ENCODE results near the gene ZWINT. TPM values are rescaled to one million over a fixed set of nuclear protein-coding genes. Genes with fewer than 3 reads are reported as not detected.

The ZWINT gene, protein sequence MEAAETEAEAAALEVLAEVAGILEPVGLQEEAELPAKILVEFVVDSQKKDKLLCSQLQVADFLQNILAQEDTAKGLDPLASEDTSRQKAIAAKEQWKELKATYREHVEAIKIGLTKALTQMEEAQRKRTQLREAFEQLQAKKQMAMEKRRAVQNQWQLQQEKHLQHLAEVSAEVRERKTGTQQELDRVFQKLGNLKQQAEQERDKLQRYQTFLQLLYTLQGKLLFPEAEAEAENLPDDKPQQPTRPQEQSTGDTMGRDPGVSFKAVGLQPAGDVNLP
- total RNA-seq (2014; rRNA removed) (542 and 563 TPM in 2 replicates), Bru-seq, nascent RNA (percentile 97 among the genes with signal in this experiment), BruChase-seq, experiment 1, labeled RNA remaining after a 6-hour chase (percentile 98 among the genes with signal in this experiment), BruChase-seq, experiment 2, labeled RNA remaining after a 2-hour chase (percentile 78 among the genes with signal in this experiment)
- long read RNA-seq, transcript ZWINT-202 (9 exons, 807 nt), result minor isoform, 12 of 101 reads
- long read RNA-seq, transcript ZWINT-209 (7 exons, 1,961 nt), result minor isoform, 8 of 101 reads
- long read RNA-seq, transcript ZWINT-203 (9 exons, 1,872 nt), result major isoform, 49 of 101 reads
- long read RNA-seq, partial matches to known transcripts, result 9 of 101 reads
- long read RNA-seq, other reads (novel, unspliced or antisense), result 19 of 101 reads

DNA sequence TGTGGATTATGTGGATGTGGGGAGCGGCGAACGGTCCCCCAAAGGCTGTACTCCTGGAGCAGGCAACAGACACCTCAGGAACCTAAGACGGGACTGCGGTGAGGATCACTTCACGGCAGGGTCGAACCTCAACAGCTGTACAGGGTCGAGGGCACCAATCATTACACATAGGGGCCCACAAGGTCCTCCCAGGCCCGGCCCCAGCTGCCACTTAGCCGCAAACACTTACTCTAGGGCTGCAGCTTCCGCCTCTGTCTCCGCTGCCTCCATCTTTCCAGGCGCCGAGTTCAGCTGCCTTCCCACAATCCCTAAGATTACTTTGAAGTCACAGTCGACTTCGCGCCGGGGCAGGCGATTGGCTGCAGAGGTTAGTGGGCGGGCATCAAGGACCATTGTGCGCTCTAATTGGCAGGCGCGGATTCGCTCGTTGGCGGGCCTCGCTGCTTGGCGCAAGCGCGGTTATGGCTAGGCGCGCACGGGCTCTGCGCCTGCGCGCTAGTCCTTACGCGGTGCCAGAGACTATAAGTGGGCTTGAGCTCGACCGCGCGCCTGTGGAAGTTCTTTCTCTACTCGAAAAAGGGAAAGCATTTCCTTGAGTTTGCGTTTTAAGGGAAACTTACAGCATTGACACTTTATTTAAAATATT, at the start of gene ZWINT:
ZWINT (minus strand) TSS at position 293 of the 646 bp plus-strand sequence; CDS start at position 270, 23 bp downstream.
- POLR2A ChIA-PET (ENCODE audit: unreplicated experiment), result interaction anchor here (0.5 to 0.7 kb wide), 6 partner anchors 24 to 1974 kb away, joined by 3 to 6 read pairs (median 5); no protein-coding TSS in a partner anchor
- intact Hi-C loops (cut with micrococcal nuclease), result loop anchor here (5.0 kb wide), 1 partner anchor 176 kb away; no protein-coding TSS in a partner anchor
- Histone ChIP-seq H3K27me3 (ENCODE audit: low read length) (no peaks in the 10 kb centered on the region), H3K9me2 (replicated peaks; ENCODE audit: low read length) (no peaks in the 10 kb centered on the region), H3F3A (ENCODE audit: low read length, unreplicated experiment) (no peaks in the 10 kb centered on the region), H2AFZ (ENCODE audit: low read length) (peak within 1 kb of the TSS; percentile 93), H3K36me3 (ENCODE audit: low read depth, low read length) (peaks cover 39% of the 10 kb centered on the region), H3K4me1 (ENCODE audit: insufficient read depth, low read length) (peaks cover 39% of the 10 kb centered on the region), H3K4me2 (ENCODE audit: low read length) (peak within 1 kb of the TSS; percentile 94), H3K27ac (ENCODE audit: low read length) (peak within 1 kb of the TSS; percentile 6; the same call in 1 of the 2 replicates), H3K9me3 (ENCODE audit: low read length) (no peaks in the 10 kb centered on the region), H4K20me1 (ENCODE audit: low read length) (no peaks in the 10 kb centered on the region), H3K79me2 (ENCODE audit: low read length) (peaks cover 49% of the 10 kb centered on the region), H3K9ac (ENCODE audit: low read length) (peak within 1 kb of the TSS; percentile 91), H3K4me3 (ENCODE audit: low read length) (peak within 1 kb of the TSS; percentile 80)
- CTCF ChIA-PET, result interaction anchor here (0.6 to 1.0 kb wide), 4 partner anchors 9 to 372 kb away, joined by 3 to 7 read pairs (median 4); no protein-coding TSS in a partner anchor
- no TSS peak for BruUV-seq (replicated peaks)
- ATAC-seq (peak; percentile 98), DNase-seq (peak; percentile 100)
- TF ChIP-seq, protein P1, sequence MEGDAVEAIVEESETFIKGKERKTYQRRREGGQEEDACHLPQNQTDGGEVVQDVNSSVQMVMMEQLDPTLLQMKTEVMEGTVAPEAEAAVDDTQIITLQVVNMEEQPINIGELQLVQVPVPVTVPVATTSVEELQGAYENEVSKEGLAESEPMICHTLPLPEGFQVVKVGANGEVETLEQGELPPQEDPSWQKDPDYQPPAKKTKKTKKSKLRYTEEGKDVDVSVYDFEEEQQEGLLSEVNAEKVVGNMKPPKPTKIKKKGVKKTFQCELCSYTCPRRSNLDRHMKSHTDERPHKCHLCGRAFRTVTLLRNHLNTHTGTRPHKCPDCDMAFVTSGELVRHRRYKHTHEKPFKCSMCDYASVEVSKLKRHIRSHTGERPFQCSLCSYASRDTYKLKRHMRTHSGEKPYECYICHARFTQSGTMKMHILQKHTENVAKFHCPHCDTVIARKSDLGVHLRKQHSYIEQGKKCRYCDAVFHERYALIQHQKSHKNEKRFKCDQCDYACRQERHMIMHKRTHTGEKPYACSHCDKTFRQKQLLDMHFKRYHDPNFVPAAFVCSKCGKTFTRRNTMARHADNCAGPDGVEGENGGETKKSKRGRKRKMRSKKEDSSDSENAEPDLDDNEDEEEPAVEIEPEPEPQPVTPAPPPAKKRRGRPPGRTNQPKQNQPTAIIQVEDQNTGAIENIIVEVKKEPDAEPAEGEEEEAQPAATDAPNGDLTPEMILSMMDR (conservative IDR thresholded peaks at IDR 0.05; ENCODE audit: low read depth, low read length), result no peak
- TF ChIP-seq EZH2phosphoT487 (IDR thresholded peaks at IDR 0.05; ENCODE audit: borderline replicate concordance, low read length) (no peak), EZH2 (IDR thresholded peaks at IDR 0.05; ENCODE audit: low read length, unreplicated experiment) (no peak)

DNA sequence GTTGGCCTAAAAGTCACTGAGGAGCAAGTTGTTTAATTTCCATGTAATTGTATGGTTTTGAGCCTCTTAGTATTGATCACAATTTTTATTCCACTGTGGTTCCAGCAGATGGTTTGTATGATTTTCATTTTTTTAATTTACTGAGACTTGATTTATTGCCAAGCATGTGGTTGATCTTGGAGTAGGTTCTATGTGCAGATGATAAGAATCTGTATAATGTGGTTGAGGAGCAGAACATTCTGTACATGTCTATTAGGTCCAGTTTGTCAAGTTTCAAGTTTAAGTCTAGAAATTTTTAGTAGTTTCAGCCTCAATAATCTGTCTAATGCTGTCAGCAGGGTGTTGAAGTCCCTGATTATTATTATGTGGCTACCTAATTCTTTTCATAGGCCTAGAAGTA, 22.7 kb upstream of the ZWINT start:
- ChIA-PET CTCF (no interaction called here), POLR2A (ENCODE audit: unreplicated experiment) (no interaction called here)
- Histone ChIP-seq H3K9me3 (ENCODE audit: low read length) (no peaks in the 10 kb centered on the region; the same call in 1 of the 2 replicates), H3K9ac (ENCODE audit: low read length) (no peak overlapping the region), H3F3A (ENCODE audit: low read length, unreplicated experiment) (no peaks in the 10 kb centered on the region), H3K4me1 (ENCODE audit: insufficient read depth, low read length) (no peaks in the 10 kb centered on the region), H3K4me2 (ENCODE audit: low read length) (no peak overlapping the region), H3K27me3 (ENCODE audit: low read length) (no peaks in the 10 kb centered on the region), H2AFZ (ENCODE audit: low read length) (no peak overlapping the region), H4K20me1 (ENCODE audit: low read length) (no peaks in the 10 kb centered on the region), H3K36me3 (ENCODE audit: low read depth, low read length) (no peaks in the 10 kb centered on the region), H3K79me2 (ENCODE audit: low read length) (no peaks in the 10 kb centered on the region), H3K27ac (ENCODE audit: low read length) (no peak overlapping the region), H3K4me3 (ENCODE audit: low read length) (no peak overlapping the region), H3K9me2 (replicated peaks; ENCODE audit: low read length) (no peaks in the 10 kb centered on the region)
- no TSS peak for BruUV-seq (replicated peaks)
- no peak for DNase-seq
- ATAC-seq, result no peak
- TF ChIP-seq EZH2 (IDR thresholded peaks at IDR 0.05; ENCODE audit: low read length, unreplicated experiment) (no peak), EZH2phosphoT487 (IDR thresholded peaks at IDR 0.05; ENCODE audit: borderline replicate concordance, low read length) (no peak)
- TF ChIP-seq, protein P1 (conservative IDR thresholded peaks at IDR 0.05; ENCODE audit: low read depth, low read length), result no peak
- intact Hi-C loops (cut with micrococcal nuclease), result no loop called here
